Adrenal gland (tissue), 5 donors: ENCODE measurements around the gene SNCB.

Experiments used
- POLR2A ChIP-seq, 2 donors: fragments of 450-650 bp; IDR thresholded peaks; one replicate each; pipeline ENCODE4 v1.6.1; 2017; ENCODE audit warnings: antibody characterized with exemption in 2 of 2, mild to moderate bottlenecking in 2 of 2, moderate library complexity in 1 of 2
- TF ChIP-seq, protein P1 (sequence below), 6 experiments: fragments of 450-650 bp in 4 of 6; fragments of 200-600 bp in 2 of 6; sonication (generic) in 1 of 6; IDR thresholded peaks; 1 replicate in 5 of 6; 2 replicates in 1 of 6; pipeline versions ENCODE4 v1.5.1 to v1.8.0; 2016 to 2021; ENCODE audit warnings: antibody characterized with exemption in 6 of 6, mild to moderate bottlenecking in 2 of 6, moderate library complexity in 1 of 6
- donor health status: DM: no; HTN: no; CAD: no.

DNA sequence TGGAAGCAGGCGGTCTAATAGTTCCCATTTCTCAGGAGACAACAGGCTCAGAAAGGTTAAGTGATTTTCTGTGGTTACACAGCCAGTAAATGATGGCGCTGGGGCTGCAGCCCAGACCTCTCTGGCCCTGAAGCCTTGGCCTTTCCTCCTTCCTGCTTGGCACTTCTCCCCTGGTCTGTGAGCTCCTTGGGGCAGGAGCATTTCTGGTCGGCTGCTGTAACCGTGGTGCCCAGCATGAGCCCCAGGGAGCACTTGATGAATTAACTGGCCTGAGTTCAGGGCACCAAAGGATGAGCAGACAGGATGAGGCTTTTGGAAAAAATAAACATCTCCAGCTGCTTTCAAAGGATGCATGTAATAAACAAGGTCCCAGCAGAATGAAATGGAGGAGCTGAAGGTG is 51.0 kb downstream of the SNCB start:
- TF ChIP-seq, protein P1, sequence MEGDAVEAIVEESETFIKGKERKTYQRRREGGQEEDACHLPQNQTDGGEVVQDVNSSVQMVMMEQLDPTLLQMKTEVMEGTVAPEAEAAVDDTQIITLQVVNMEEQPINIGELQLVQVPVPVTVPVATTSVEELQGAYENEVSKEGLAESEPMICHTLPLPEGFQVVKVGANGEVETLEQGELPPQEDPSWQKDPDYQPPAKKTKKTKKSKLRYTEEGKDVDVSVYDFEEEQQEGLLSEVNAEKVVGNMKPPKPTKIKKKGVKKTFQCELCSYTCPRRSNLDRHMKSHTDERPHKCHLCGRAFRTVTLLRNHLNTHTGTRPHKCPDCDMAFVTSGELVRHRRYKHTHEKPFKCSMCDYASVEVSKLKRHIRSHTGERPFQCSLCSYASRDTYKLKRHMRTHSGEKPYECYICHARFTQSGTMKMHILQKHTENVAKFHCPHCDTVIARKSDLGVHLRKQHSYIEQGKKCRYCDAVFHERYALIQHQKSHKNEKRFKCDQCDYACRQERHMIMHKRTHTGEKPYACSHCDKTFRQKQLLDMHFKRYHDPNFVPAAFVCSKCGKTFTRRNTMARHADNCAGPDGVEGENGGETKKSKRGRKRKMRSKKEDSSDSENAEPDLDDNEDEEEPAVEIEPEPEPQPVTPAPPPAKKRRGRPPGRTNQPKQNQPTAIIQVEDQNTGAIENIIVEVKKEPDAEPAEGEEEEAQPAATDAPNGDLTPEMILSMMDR (IDR thresholded peaks at IDR 0.05) = no peak
- no peak for TF ChIP-seq POLR2A (IDR thresholded peaks at IDR 0.05)
